A673 (cell line): ENCODE measurements around the gene CCDC71. TPM values are rescaled to one million over a fixed set of nuclear protein-coding genes. Genes with fewer than 3 reads are reported as not detected.

ENCODE experiments used
- BruUV-seq: library from RNA; stranded (reverse); fragments of 400-500 nt; replicated peaks from 2 replicates; lab custom pipeline; 2021; lab: Mats Ljungman, UMichigan
- CTCF ChIA-PET: fragments of 300-600 bp; sonication (Branson Sonifier 250); formaldehyde crosslinking; loops from one replicate; lab custom pipeline; 2022; ENCODE audit warnings: antibody characterized with exemption; lab: Charles Lee
- POLR2A ChIA-PET: fragments of 300-600 bp; sonication (Branson Sonifier 250); formaldehyde crosslinking; loops from one replicate; lab custom pipeline; 2022; ENCODE audit warnings: antibody characterized with exemption; ENCODE audit not compliant: low non-redundant PET; lab: Charles Lee
- DNase-seq: peaks from one replicate; pipeline ENCODE4 v3.0.0-alpha.2; 2015; ENCODE audit warnings: low spot score
- H3K27ac ChIP-seq: fragments of 200-600 bp; sonication (generic); 2 replicates; pipeline ENCODE4 v1.5.1; 2016; ENCODE audit warnings: mixed run types, low read depth, mild to moderate bottlenecking, mixed read lengths, antibody characterized with exemption, low read length; ENCODE audit not compliant: poor library complexity, severe bottlenecking
- H3K27me3 ChIP-seq: fragments of 200-600 bp; sonication (generic); replicated peaks from 2 replicates; pipeline ENCODE4 v1.6.1; 2017; ENCODE audit warnings: mixed run types, low read depth, mild to moderate bottlenecking, mixed read lengths, antibody characterized with exemption, low read length; ENCODE audit not compliant: insufficient read depth, poor library complexity
- H3K36me3 ChIP-seq: fragments of 200-600 bp; sonication (generic); 2 replicates; pipeline ENCODE4 v1.6.1; 2016; ENCODE audit warnings: mixed run types, mild to moderate bottlenecking, mixed read lengths, antibody characterized with exemption, low read length; ENCODE audit not compliant: insufficient read depth, poor library complexity, severe bottlenecking
- H3K4me1 ChIP-seq: fragments of 200-600 bp; sonication (generic); 2 replicates; pipeline ENCODE4 v1.6.1; 2017; ENCODE audit warnings: mixed run types, mild to moderate bottlenecking, mixed read lengths, antibody characterized with exemption, low read length; ENCODE audit not compliant: insufficient read depth, poor library complexity, severe bottlenecking
- H3K4me3 ChIP-seq: fragments of 200-600 bp; sonication (generic); 2 replicates; pipeline ENCODE4 v1.5.1; 2016; ENCODE audit warnings: low read depth, mixed run types, mild to moderate bottlenecking, mixed read lengths, low read length; ENCODE audit not compliant: poor library complexity, severe bottlenecking
- H3K9me3 ChIP-seq: fragments of 200-600 bp; sonication (generic); 2 replicates; pipeline ENCODE4 v1.6.1; 2016; ENCODE audit warnings: mixed run types, low read depth, mild to moderate bottlenecking, mixed read lengths, antibody characterized with exemption, low read length; ENCODE audit not compliant: poor library complexity, severe bottlenecking
- EZH2 ChIP-seq: fragments of 200-600 bp; sonication (generic); IDR thresholded peaks from 2 replicates; pipeline ENCODE4 v1.6.1; 2017; ENCODE audit warnings: borderline replicate concordance, low read depth, mild to moderate bottlenecking, mixed read lengths, antibody characterized with exemption, low read length; ENCODE audit not compliant: poor library complexity, severe bottlenecking
- intact Hi-C: fragments of 100-400 bp; cut with micrococcal nuclease; formaldehyde crosslinking; loops from one replicate; pipeline ENCODE4 v1.10.0; 2022; ENCODE audit not compliant: unreplicated experiment
- total RNA-seq: library from RNA; stranded (reverse); gene quantifications from 2 replicates; pipeline ENCODE4 v1.2.3, GENCODE V29; 2021
- TF ChIP-seq, protein P1 (sequence below): fragments of 300-800, 200-600 bp; sonication (generic); conservative IDR thresholded peaks from 2 replicates; pipeline ENCODE4 v1.5.1; 2017; ENCODE audit warnings: low read depth, mild to moderate bottlenecking, antibody characterized with exemption, low read length, moderate library complexity, mixed read lengths

The CCDC71 gene
- total RNA-seq, 1 experiment from 2014 or later: 10.4 TPM

DNA sequence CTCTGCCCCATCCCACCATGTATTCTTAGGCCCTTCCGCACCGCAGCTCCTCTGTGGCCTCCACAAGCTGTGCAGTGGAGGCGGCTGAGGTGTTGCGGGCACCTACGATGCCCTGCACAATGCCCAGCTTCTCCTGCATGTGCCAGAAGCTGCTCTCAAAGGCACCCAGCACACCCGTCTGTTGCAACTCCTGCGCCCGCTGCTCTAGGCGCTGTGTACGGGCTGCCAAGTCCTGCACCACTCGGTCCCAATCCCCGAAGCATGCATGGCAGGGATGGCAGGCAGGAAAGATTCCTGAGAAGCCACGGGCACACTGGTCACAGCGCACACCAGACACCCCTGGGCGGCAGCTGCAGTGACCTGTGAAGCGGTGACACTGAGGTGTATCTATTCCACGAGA is 42.4 kb downstream of the CCDC71 start:
- ChIA-PET POLR2A (no interaction called here), CTCF (no interaction called here)
- Histone ChIP-seq H3K4me1 (no peaks in the 10 kb centered on the region), H3K36me3 (peaks cover 1% of the 10 kb centered on the region), H3K27me3 (no peaks in the 10 kb centered on the region), H3K4me3 (no peak overlapping the region), H3K9me3 (no peaks in the 10 kb centered on the region), H3K27ac (no peak overlapping the region)
- BruUV-seq: no TSS peak
- DNase-seq: no peak
- TF ChIP-seq, protein P1, sequence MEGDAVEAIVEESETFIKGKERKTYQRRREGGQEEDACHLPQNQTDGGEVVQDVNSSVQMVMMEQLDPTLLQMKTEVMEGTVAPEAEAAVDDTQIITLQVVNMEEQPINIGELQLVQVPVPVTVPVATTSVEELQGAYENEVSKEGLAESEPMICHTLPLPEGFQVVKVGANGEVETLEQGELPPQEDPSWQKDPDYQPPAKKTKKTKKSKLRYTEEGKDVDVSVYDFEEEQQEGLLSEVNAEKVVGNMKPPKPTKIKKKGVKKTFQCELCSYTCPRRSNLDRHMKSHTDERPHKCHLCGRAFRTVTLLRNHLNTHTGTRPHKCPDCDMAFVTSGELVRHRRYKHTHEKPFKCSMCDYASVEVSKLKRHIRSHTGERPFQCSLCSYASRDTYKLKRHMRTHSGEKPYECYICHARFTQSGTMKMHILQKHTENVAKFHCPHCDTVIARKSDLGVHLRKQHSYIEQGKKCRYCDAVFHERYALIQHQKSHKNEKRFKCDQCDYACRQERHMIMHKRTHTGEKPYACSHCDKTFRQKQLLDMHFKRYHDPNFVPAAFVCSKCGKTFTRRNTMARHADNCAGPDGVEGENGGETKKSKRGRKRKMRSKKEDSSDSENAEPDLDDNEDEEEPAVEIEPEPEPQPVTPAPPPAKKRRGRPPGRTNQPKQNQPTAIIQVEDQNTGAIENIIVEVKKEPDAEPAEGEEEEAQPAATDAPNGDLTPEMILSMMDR: no peak
- no peak for TF ChIP-seq EZH2
- intact Hi-C loops: no loop called here

DNA sequence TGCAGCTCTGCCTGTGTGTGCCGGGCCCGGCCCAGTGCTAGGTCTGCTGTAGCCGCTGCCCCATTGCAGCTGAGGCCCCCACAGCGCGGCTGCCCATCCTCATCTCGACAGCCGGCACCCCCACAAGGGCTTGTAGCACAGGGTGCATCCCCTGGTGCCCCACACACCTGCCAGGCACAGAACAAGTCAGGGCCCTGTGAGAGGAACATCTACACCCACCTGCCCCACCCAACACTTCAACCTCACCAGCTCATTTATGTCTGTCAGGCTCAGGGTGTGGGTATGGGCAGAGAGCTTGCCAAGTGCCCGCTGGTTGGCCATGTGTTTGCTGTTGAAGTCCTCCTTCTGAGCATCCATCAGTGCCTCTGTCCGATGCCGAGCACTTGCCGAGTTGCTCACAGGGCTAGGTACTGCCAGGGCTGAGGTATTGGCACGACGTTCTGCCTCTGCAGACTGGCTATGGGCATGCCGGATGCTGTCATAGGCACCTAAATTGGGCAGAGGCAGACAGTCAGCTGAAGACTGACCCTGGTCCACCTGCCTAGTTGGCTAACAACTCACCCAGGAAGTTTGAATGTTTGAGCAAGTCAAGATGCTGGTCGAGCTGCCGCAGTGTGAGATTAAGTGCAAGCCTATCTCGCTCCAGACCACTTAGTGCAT is 43.1 kb downstream of the CCDC71 start:
- CTCF ChIA-PET: no interaction called here
- no TSS peak for BruUV-seq
- POLR2A ChIA-PET: no interaction called here

GRCh38 chr3:49122451-49122850 is 43.7 kb downstream of the CCDC71 start:
- ChIA-PET POLR2A (no interaction called here), CTCF (no interaction called here)
- H3K4me1 ChIP-seq: no peaks in the 10 kb centered on the region
- no peaks in the 10 kb centered on the region for H3K9me3 ChIP-seq
- H3K36me3 ChIP-seq: peaks cover 5% of the 10 kb centered on the region
- TF ChIP-seq, protein P1: no peak
- no peak for DNase-seq
- no TSS peak for BruUV-seq
- H3K27ac ChIP-seq: no peak overlapping the region
- no peak overlapping the region for H3K4me3 ChIP-seq
- H3K27me3 ChIP-seq: no peaks in the 10 kb centered on the region
- intact Hi-C loops: no loop called here

More for the DNA sequence above, 43.1 kb downstream of the CCDC71 start:
- Histone ChIP-seq H3K4me1 (no peaks in the 10 kb centered on the region), H3K27ac (no peak overlapping the region), H3K9me3 (no peaks in the 10 kb centered on the region), H3K4me3 (no peak overlapping the region), H3K27me3 (no peaks in the 10 kb centered on the region), H3K36me3 (peaks cover 3% of the 10 kb centered on the region)
- no peak for TF ChIP-seq EZH2
- intact Hi-C loops: no loop called here
- DNase-seq: no peak

- Histone ChIP-seq H3K4me1 (no peaks in the 10 kb centered on the region), H3K27ac (no peak overlapping the region), H3K27me3 (no peaks in the 10 kb centered on the region), H3K36me3 (peaks cover 9% of the 10 kb centered on the region), H3K4me3 (no peak overlapping the region), H3K9me3 (no peaks in the 10 kb centered on the region)
- DNase-seq: no peak
- TF ChIP-seq, protein P1: no peak
- TF ChIP-seq EZH2: no peak
- ChIA-PET CTCF (no interaction called here), POLR2A (no interaction called here)
- no TSS peak for BruUV-seq
- intact Hi-C loops: no loop called here
Measured at GRCh38 chr3:49122022-49122421, 44.1 kb downstream of the CCDC71 start.
